NB4 (cell line): Measurements from ENCODE around the gene PKLR.

Experiments
- CTCF ChIP-seq: IDR thresholded peaks from one replicate; pipeline ENCODE4 v1.5.1; 2012; ENCODE audit warnings: low read depth, low read length
- POLR2A ChIP-seq: IDR thresholded peaks from 2 replicates; pipeline ENCODE4 v1.6.1; 2011; ENCODE audit warnings: mild to moderate bottlenecking; ENCODE audit not compliant: insufficient read length; ENCODE audit errors: extremely low read depth

- no peak for TF ChIP-seq CTCF
- TF ChIP-seq POLR2A, result no peak
Observed at GRCh38 chr1:155284476-155284875, 16.8 kb downstream of the PKLR start.
